PFSK-1 (cell line): Measurements from ENCODE around the gene TFDP2.

ENCODE experiments used
- FOXP2 ChIP-seq: optimal IDR thresholded peaks from 2 replicates; pipeline ENCODE3; 2011; ENCODE audit warnings: borderline replicate concordance, control low read depth, inconsistent platforms; ENCODE audit not compliant: insufficient read depth; ENCODE audit errors: extremely low read length, extremely low read depth
- POLR2AphosphoS5 ChIP-seq: IDR thresholded peaks from 2 replicates; pipeline ENCODE4 v1.6.1; 2012; ENCODE audit warnings: low read depth, mild to moderate bottlenecking, control low read depth, low read length, moderate library complexity
- SIN3A ChIP-seq: IDR thresholded peaks from 2 replicates; pipeline ENCODE4 v1.6.1; 2012; ENCODE audit warnings: mild to moderate bottlenecking, low read length, moderate library complexity, borderline replicate concordance; ENCODE audit not compliant: insufficient read depth
- TAF1 ChIP-seq: IDR thresholded peaks from 2 replicates; pipeline ENCODE4 v1.6.1; 2012; ENCODE audit warnings: low read length, control low read depth, borderline replicate concordance; ENCODE audit not compliant: insufficient read depth
- TF ChIP-seq, protein P1 (sequence below), 2 experiments: IDR thresholded peaks; 2 replicates each; pipeline versions ENCODE4 v1.6.1 to v1.8.0; 2011 to 2012; ENCODE audit warnings: low read depth in 2 of 2, low read length in 2 of 2, control low read depth in 1 of 2, inconsistent platforms in 1 of 2, mild to moderate bottlenecking in 1 of 2, moderate library complexity in 1 of 2; ENCODE audit not compliant: insufficient read depth in 1 of 2

TFDP2 gene

DNA sequence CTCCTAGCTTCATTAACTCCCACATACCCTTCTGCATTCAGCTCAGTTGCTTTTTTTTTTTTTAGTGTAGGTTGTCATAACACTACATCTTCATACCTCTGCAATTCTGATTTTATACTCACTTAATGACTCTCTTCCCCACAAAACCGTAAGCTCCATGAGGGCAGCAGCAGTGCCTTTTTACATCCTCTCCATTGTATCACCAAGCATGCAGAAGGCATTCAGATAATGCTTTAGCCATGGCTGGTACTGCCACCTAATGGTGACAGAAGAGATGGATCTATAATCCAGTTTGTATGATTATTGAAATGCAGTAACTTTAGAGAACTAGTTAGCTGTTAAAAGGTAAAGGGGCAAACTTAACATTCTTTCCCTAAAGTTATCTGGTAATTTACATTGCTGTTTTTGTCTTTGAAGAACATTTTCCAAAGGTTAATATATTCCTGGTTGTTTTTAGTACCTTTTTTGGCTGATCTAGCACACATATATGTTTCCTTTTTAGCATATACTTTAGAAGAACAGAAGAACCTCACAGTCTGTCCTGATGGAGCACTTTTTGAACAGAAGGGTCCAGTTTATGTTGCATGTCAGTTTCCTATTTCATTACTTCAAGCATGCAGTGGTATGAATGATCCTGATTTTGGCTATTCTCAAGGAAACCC lies 236.1 kb downstream of the TFDP2 start:
- TF ChIP-seq FOXP2, result no peak
- TF ChIP-seq SIN3A, result no peak
- no peak for TF ChIP-seq TAF1
- TF ChIP-seq POLR2AphosphoS5, result no peak
- TF ChIP-seq, protein P1, sequence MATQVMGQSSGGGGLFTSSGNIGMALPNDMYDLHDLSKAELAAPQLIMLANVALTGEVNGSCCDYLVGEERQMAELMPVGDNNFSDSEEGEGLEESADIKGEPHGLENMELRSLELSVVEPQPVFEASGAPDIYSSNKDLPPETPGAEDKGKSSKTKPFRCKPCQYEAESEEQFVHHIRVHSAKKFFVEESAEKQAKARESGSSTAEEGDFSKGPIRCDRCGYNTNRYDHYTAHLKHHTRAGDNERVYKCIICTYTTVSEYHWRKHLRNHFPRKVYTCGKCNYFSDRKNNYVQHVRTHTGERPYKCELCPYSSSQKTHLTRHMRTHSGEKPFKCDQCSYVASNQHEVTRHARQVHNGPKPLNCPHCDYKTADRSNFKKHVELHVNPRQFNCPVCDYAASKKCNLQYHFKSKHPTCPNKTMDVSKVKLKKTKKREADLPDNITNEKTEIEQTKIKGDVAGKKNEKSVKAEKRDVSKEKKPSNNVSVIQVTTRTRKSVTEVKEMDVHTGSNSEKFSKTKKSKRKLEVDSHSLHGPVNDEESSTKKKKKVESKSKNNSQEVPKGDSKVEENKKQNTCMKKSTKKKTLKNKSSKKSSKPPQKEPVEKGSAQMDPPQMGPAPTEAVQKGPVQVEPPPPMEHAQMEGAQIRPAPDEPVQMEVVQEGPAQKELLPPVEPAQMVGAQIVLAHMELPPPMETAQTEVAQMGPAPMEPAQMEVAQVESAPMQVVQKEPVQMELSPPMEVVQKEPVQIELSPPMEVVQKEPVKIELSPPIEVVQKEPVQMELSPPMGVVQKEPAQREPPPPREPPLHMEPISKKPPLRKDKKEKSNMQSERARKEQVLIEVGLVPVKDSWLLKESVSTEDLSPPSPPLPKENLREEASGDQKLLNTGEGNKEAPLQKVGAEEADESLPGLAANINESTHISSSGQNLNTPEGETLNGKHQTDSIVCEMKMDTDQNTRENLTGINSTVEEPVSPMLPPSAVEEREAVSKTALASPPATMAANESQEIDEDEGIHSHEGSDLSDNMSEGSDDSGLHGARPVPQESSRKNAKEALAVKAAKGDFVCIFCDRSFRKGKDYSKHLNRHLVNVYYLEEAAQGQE (IDR thresholded peaks at IDR 0.05; ENCODE audit: insufficient read depth in 1 of 2, low read depth in 2 of 2, low read length in 2 of 2), result no peak

DNA sequence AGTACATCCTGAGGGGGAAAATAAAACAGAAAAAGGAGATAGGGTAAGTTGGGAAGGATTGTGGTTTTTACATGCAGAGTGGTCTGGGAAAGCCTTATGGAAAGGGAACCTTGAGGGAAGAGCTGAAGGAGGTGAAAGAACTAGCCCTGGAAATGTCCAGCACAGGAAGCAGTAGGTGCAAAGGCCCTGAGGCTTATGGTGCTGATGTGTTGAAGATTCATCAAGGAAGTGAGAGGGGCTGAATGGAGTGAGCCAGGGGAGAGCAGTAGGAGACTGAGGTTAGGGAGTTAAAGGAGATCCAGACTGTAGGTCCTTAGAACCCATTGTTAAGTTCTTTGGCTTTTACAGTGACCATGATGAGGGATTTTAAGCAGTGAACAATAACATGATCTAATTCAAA lies 239.9 kb downstream of the TFDP2 start:
- TF ChIP-seq SIN3A, result no peak
- TF ChIP-seq TAF1, result no peak
- TF ChIP-seq, protein P1 (IDR thresholded peaks at IDR 0.05; ENCODE audit: insufficient read depth in 1 of 2, low read depth in 2 of 2, low read length in 2 of 2), result no peak
- TF ChIP-seq FOXP2, result no peak
- no peak for TF ChIP-seq POLR2AphosphoS5

DNA sequence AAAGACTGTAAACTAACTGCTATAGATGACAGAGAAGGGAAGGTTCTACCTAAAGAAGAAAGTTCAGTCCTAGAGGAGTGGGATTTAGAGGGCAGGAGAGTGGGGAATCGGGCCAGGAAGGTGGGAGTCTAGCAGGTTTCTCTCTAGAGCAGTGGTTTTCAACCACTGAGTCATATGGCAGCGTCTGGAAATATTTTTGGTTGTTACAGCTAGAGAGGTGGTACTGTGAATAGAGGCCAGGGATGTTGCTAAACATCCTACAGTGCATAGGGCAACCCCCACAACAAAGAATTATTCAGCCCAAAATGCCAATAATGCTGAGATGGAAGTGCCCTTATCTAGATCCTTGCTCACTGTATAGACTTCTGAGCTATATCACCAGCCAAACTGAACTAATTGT lies 244.2 kb downstream of the TFDP2 start:
- TF ChIP-seq FOXP2 (no peak), POLR2AphosphoS5 (no peak), SIN3A (no peak), TAF1 (no peak)
- TF ChIP-seq, protein P1 (IDR thresholded peaks at IDR 0.05; ENCODE audit: insufficient read depth in 1 of 2, low read depth in 2 of 2, low read length in 2 of 2), result no peak

DNA sequence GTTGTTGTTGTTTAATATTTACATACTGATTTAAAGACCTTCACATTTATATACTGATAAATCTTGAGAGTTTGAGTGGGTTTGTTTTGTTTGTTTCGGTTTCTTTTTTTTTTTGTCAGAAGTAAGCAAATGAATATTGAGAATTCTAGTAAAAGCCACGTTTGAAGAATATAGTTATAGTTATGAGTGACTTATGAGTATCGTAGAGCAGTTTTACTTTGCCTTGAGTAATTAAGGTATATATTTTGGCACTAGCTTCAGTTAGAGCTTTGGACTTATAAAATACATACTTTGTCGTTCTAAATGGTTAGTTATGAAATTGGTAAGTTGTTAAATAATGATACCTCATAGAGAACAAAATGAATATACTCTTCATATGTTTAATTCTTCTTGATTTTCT lies 245.1 kb downstream of the TFDP2 start:
- TF ChIP-seq SIN3A (no peak), POLR2AphosphoS5 (no peak), FOXP2 (no peak)
- TF ChIP-seq, protein P1 (IDR thresholded peaks at IDR 0.05; ENCODE audit: insufficient read depth in 1 of 2, low read depth in 2 of 2, low read length in 2 of 2), result no peak

DNA sequence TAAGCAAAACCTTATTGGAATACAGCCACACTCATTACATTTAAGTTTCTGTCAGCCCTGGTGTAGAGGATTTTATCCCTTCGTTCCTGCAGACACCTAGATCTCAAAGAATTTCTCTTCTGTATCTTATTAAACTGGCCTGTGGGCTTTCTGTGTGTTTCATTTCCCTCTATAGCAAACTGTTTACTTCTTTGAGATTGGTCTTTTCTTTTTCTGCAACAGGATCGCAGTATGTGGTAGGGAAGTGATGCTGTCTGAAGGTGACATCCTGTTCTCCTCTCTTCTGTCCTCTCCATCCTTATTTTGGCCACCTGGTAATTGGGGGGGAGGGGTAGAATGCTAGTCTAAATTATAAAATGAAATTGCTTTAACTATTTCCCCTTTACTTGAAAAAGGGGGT lies 247.4 kb downstream of the TFDP2 start:
- TF ChIP-seq TAF1 (no peak), SIN3A (no peak), FOXP2 (no peak), POLR2AphosphoS5 (no peak)
- TF ChIP-seq, protein P1 (IDR thresholded peaks at IDR 0.05; ENCODE audit: insufficient read depth in 1 of 2, low read depth in 2 of 2, low read length in 2 of 2), result no peak
